Hepatocyte (in vitro differentiated cells): ENCODE data around the gene SREK1IP1. TPM values are rescaled to one million over a fixed set of nuclear protein-coding genes. Genes with fewer than 3 reads are reported as not detected.

ENCODE experiments used
- DNase-seq: peaks from one replicate; pipeline ENCODE4 v3.0.0-alpha.2; 2016; ENCODE audit warnings: low spot score
- H2AFZ ChIP-seq: fragments of 200-600 bp; sonication (generic); 2 replicates; pipeline ENCODE4 v1.6.0; 2016; ENCODE audit warnings: antibody characterized with exemption, mild to moderate bottlenecking
- H3K27ac ChIP-seq: fragments of 200-600 bp; sonication (generic); 2 replicates; pipeline ENCODE4 v1.5.1; 2016; ENCODE audit warnings: mild to moderate bottlenecking
- H3K27me3 ChIP-seq: fragments of 200-600 bp; sonication (generic); 2 replicates; pipeline ENCODE4 v1.6.1; 2016
- H3K36me3 ChIP-seq: fragments of 200-600 bp; sonication (generic); replicated peaks from 2 replicates; pipeline ENCODE4 v1.5.1; 2016; ENCODE audit warnings: low read depth; ENCODE audit not compliant: insufficient read depth
- H3K4me1 ChIP-seq: fragments of 200-600 bp; sonication (generic); 2 replicates; pipeline ENCODE4 v1.5.1; 2016; ENCODE audit warnings: mild to moderate bottlenecking, moderate library complexity; ENCODE audit not compliant: insufficient read depth
- H3K4me2 ChIP-seq: fragments of 200-600 bp; sonication (generic); 2 replicates; pipeline ENCODE4 v1.6.0; 2016
- H3K4me3 ChIP-seq: fragments of 200-600 bp; sonication (generic); 2 replicates; pipeline ENCODE4 v1.5.1; 2016; ENCODE audit warnings: mild to moderate bottlenecking
- H3K79me2 ChIP-seq: fragments of 200-600 bp; sonication (generic); 2 replicates; pipeline ENCODE4 v1.6.0; 2017; ENCODE audit warnings: mild to moderate bottlenecking
- H3K9me2 ChIP-seq: fragments of 200-600 bp; sonication (generic); replicated peaks from 2 replicates; pipeline ENCODE4 v1.6.0; 2017; ENCODE audit warnings: mild to moderate bottlenecking; ENCODE audit not compliant: insufficient read depth
- H3K9me3 ChIP-seq: fragments of 200-600 bp; sonication (generic); 2 replicates; pipeline ENCODE4 v1.5.1; 2016; ENCODE audit warnings: low read depth, mild to moderate bottlenecking
- H4K20me1 ChIP-seq: fragments of 200-600 bp; sonication (generic); 2 replicates; pipeline ENCODE4 v1.6.0; 2016; ENCODE audit warnings: mild to moderate bottlenecking; ENCODE audit not compliant: insufficient read depth, poor library complexity, severe bottlenecking
- CTCF ChIP-seq: fragments of 200-600 bp; sonication (generic); IDR thresholded peaks from 2 replicates; pipeline ENCODE4 v1.5.1; 2016; ENCODE audit warnings: antibody characterized with exemption, mild to moderate bottlenecking; ENCODE audit not compliant: poor library complexity
- EZH2 ChIP-seq: fragments of 200-600 bp; sonication (generic); IDR thresholded peaks from 2 replicates; pipeline ENCODE4 v1.6.1; 2016; ENCODE audit warnings: antibody characterized with exemption, mild to moderate bottlenecking, borderline replicate concordance
- EZH2phosphoT487 ChIP-seq: fragments of 200-600 bp; sonication (generic); IDR thresholded peaks from one replicate; pipeline ENCODE4 v1.6.1; 2018; ENCODE audit warnings: antibody characterized with exemption, mild to moderate bottlenecking, low read depth, moderate library complexity; ENCODE audit not compliant: unreplicated experiment, severe bottlenecking
- WGBS: methylation state at CpG from one replicate; pipeline ENCODE4 v1.1.6; 2016; ENCODE audit warnings: low lambda C conversion rate; ENCODE audit errors: missing lambda C conversion rate; 5-methylcytosine and 5-hydroxymethylcytosine counted together
- polyA plus RNA-seq: library from polyadenylated mRNA; unstranded; fragments of >200 nt; fragmentation: Nextera tagmentation; extraction: Ambion mirVana; gene quantifications from 2 replicates; pipeline ENCODE4 v1.2.1, GENCODE V29; 2016
- total RNA-seq: library from RNA; depleted of rRNA; stranded (reverse); fragments of >200 nt; gene quantifications from 2 replicates; pipeline ENCODE4 v1.2.3, GENCODE V29; 2014

The SREK1IP1 gene
- total and polyA plus RNA-seq, 2 experiments from 2014 or later = 19.6 to 27.3 TPM

- no peaks in the 10 kb centered on the region for H3K4me1 ChIP-seq
- no peak overlapping the region for H3K27ac ChIP-seq
- H3K4me3 ChIP-seq = no peak overlapping the region
- no peak overlapping the region for H3K4me2 ChIP-seq
- 93% methylated on average over 1 of the region's 1 CpG for WGBS
- DNase-seq = peak; percentile 56
- no peaks in the 10 kb centered on the region for H4K20me1 ChIP-seq
- no peak for TF ChIP-seq EZH2
- TF ChIP-seq CTCF = peak; percentile 81
- no peak for TF ChIP-seq EZH2phosphoT487
- H3K36me3 ChIP-seq = no peaks in the 10 kb centered on the region
- no peak overlapping the region for H2AFZ ChIP-seq
- H3K79me2 ChIP-seq = no peaks in the 10 kb centered on the region
- H3K27me3 ChIP-seq = no peaks in the 10 kb centered on the region
- H3K9me3 ChIP-seq = no peaks in the 10 kb centered on the region
- H3K9me2 ChIP-seq = no peaks in the 10 kb centered on the region
These were observed 42.7 kb upstream of the SREK1IP1 start for GRCh38 chr5:64811050-64811640.

DNA sequence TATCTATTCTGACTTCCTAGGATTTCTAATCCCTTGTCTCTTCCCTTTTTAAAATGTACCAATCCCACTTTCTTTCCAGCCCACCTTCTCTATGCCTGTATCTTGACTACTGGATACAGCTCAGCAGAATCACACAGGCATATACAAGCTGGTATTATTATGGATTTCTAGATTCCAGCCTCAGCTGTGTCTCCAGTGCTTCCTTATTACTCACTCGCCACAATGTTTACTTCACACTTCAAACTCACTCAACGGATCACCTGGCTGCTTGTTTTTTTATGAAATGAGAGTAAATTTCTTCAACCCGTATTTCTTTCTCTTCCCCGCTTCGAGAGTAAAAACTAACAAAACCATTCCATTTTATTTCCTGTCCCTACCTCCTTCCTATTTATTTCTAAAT, 39.0 kb upstream of the SREK1IP1 start:
- DNase-seq = no peak
- no peaks in the 10 kb centered on the region for H4K20me1 ChIP-seq
- H3K4me2 ChIP-seq = no peak overlapping the region
- H3K36me3 ChIP-seq = no peaks in the 10 kb centered on the region
- no peak for TF ChIP-seq CTCF
- TF ChIP-seq EZH2 = no peak
- TF ChIP-seq EZH2phosphoT487 = no peak
- no peaks in the 10 kb centered on the region for H3K9me3 ChIP-seq
- no peaks in the 10 kb centered on the region for H3K27me3 ChIP-seq
- WGBS = 83% methylated on average over 5 of the region's 5 CpGs
- no peak overlapping the region for H3K27ac ChIP-seq
- H3K4me1 ChIP-seq = no peaks in the 10 kb centered on the region
- H3K79me2 ChIP-seq = no peaks in the 10 kb centered on the region
- H3K4me3 ChIP-seq = no peak overlapping the region
- H3K9me2 ChIP-seq = no peaks in the 10 kb centered on the region
- no peak overlapping the region for H2AFZ ChIP-seq

- H3K79me2 ChIP-seq = no peaks in the 10 kb centered on the region
- no peak overlapping the region for H3K4me3 ChIP-seq
- no peak overlapping the region for H3K27ac ChIP-seq
- H3K4me2 ChIP-seq = no peak overlapping the region
- no peaks in the 10 kb centered on the region for H4K20me1 ChIP-seq
- TF ChIP-seq CTCF (no peak), EZH2 (no peak), EZH2phosphoT487 (no peak)
- H3K4me1 ChIP-seq = no peaks in the 10 kb centered on the region
- H3K27me3 ChIP-seq = no peaks in the 10 kb centered on the region
- WGBS = 90% methylated on average over 2 of the region's 2 CpGs
- H3K9me3 ChIP-seq = no peaks in the 10 kb centered on the region
- H3K9me2 ChIP-seq = no peaks in the 10 kb centered on the region
- H2AFZ ChIP-seq = no peak overlapping the region
- no peaks in the 10 kb centered on the region for H3K36me3 ChIP-seq
- DNase-seq = no peak
These were observed 38.0 kb upstream of the SREK1IP1 start for GRCh38 chr5:64806537-64806936.

- H3K36me3 ChIP-seq = no peaks in the 10 kb centered on the region
- H4K20me1 ChIP-seq = no peaks in the 10 kb centered on the region
- no peak overlapping the region for H3K27ac ChIP-seq
- H3K4me1 ChIP-seq = no peaks in the 10 kb centered on the region
- no peak for DNase-seq
- H3K9me2 ChIP-seq = no peaks in the 10 kb centered on the region
- H3K4me3 ChIP-seq = no peak overlapping the region
- H3K79me2 ChIP-seq = no peaks in the 10 kb centered on the region
- H3K27me3 ChIP-seq = no peaks in the 10 kb centered on the region
- H3K4me2 ChIP-seq = no peak overlapping the region
- 95% methylated on average over 2 of the region's 2 CpGs for WGBS
- no peaks in the 10 kb centered on the region for H3K9me3 ChIP-seq
- no peak for TF ChIP-seq EZH2phosphoT487
- no peak for TF ChIP-seq CTCF
- no peak for TF ChIP-seq EZH2
- no peak overlapping the region for H2AFZ ChIP-seq
These were observed 32.4 kb upstream of the SREK1IP1 start for GRCh38 chr5:64800926-64801325.
